T follicular helper cell (primary cell): ENCODE results near the gene VWA1.
"Not testable (repeated sequence)": the region's sequence is repeated elsewhere in the genome, so short reads cannot be mapped to it uniquely, and the experiment has no call there.

Experiments
- DNase-seq: peaks from one replicate; pipeline ENCODE4 v3.0.0-alpha.2; 2020; ENCODE audit warnings: low read depth

Gene VWA1

GRCh38 chr1:1435911-1436629 is 580 bp downstream of the VWA1 start:
- no peak for DNase-seq

- no peak for DNase-seq
Observed at GRCh38 chr1:1436630-1437032, 1.1 kb downstream of the VWA1 start.

- no peak for DNase-seq
Observed at GRCh38 chr1:1437033-1437903, 1.8 kb downstream of the VWA1 start.

GRCh38 chr1:1437904-1438376 is 2.5 kb downstream of the VWA1 start:
- no peak for DNase-seq

GRCh38 chr1:1438531-1439381 is 3.3 kb downstream of the VWA1 start:
- no peak for DNase-seq

- DNase-seq, result no peak
Observed at GRCh38 chr1:1439546-1440261, 4.2 kb downstream of the VWA1 start.

DNA sequence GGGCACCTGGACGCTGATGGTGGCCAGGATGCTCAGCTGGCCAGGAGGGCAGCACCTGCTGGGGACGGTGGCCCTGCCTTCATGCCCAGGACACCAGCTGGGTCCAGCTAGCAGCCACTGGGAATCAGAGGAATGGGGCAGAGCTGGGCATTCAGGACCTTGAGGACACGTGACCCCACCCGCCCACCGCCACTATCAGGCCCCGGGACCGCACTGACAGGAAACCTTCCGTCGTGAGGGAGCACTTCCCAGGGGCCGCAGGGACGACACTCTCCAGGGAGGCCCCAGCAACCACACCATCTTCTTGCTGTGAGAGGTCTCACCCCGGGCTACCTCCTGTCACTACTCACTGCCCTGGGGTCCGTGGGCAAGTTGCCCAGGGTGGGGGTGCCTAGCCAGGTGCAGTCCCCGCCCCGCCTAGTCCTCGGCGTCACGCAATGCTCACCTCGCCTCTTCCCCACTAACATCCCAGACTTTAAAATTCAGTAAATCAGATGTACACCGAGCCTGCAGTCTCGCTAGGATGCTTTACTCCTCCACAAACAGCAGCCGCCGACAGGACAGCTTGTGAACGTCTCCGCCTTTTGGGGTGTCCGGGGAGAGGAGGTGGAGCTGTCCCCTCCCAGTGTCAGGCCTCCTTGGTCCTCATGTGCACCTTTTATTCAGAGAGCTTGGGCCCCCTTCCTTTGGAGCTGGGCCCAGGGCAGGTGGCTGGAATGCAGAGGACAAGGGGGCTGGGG is 4.9 kb downstream of the VWA1 start:
- DNase-seq, result no peak

GRCh38 chr1:1441002-1441888 is 5.8 kb downstream of the VWA1 start:
- peak; percentile 40 for DNase-seq

DNA sequence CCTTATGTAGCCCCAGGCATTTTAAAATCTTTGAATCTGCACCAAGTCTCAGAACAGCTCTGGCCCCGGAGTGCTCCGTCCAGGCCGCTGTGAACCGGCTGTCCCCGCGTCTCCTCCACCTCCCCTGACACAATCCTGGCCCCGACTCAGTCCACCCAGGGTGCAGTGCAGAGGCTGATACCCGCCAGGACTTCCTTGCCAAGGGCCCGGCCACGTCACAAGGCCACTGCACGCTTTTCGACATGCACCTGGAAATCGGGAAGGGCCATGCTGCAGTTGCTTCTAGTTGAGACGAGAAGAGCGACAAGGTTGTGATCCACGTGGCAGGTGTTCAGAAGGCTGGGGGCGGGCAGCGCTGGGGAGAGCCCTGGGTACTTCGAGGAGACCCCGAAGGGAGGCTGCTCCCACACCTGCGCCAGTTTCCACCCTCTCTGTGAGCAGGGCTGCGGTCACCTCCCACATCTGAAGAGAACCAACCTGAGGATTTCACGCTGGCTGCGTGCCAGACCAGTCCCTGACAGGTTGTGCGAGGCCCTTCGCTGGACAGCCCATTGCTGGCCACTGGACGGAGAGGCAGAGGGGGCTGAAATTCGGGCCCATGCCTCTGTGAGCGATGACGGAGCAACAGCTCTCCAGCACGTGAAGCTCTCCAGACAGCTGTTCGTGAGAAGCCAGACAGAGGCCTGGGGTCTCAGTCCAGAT is 6.7 kb downstream of the VWA1 start:
- DNase-seq, result no peak

- not testable (repeated sequence) for DNase-seq
Observed at GRCh38 chr1:1446631-1447030, 11.1 kb downstream of the VWA1 start.

DNA sequence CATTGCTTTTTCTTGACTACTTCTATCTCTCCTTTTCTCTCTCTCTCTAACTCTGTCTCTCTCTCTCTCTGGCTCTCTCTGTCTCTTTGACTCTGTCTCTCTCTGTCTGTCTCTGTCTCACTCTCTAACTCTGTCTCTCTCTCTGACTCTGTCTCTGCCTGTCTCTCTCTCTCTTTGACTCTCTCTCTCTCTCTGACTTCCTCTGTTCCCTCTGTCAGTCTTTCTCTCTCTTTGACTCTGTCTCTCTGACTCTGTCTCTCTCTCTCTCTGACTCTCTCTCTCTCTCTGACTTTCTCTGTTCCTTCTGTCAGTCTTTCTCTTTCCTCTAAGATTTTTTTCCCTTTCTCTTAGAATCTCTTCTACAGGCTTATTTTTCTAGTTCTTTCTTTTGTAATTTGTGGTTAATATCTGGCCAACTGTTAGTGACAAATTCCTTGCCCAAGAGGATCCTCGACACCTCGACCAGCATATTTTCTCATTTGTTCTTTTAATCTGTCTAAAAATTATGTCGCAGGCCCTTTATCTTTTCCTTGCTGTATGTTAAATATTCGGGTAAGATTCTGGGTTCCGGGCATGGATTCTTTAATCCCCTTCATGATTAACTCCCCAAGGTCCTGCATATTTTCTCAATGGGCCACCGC is 13.7 kb downstream of the VWA1 start, which contains the start of gene ATAD3C:
Gene ATAD3C (plus strand): TSS at position 591 of the 641 bp plus-strand sequence. CDS start 995 bp downstream, outside the sequence.
- DNase-seq, result no peak

GRCh38 chr1:1450616-1451015 is 15.1 kb downstream of the VWA1 start:
- DNase-seq, result not testable (repeated sequence)

GRCh38 chr1:1451696-1452364 is 16.3 kb downstream of the VWA1 start:
- no peak for DNase-seq

GRCh38 chr1:1452365-1452739 is 16.9 kb downstream of the VWA1 start:
- DNase-seq, result not testable (repeated sequence)

DNA sequence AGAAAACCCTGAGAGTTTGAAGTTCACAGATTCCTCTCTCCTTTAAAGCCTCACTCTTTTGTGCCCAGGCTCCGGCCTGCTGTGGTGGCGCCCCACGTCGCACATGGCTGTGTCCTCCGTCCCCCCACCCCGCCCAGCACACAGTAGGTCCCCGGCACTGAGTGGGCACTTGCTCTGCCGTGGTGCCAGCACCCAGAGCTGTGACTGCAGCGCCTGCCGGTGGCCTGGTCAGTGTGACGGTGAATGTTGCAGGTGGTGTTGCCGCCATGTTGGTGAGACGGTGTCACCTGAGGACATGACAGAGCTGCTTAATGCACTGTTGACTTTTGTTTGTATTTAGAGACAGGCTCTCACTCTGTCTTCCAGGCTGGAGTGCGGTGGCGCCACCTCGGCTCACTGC is 17.4 kb downstream of the VWA1 start:
- DNase-seq, result no peak

GRCh38 chr1:1454286-1455056 is 19.0 kb downstream of the VWA1 start:
- not testable (repeated sequence) for DNase-seq

DNA sequence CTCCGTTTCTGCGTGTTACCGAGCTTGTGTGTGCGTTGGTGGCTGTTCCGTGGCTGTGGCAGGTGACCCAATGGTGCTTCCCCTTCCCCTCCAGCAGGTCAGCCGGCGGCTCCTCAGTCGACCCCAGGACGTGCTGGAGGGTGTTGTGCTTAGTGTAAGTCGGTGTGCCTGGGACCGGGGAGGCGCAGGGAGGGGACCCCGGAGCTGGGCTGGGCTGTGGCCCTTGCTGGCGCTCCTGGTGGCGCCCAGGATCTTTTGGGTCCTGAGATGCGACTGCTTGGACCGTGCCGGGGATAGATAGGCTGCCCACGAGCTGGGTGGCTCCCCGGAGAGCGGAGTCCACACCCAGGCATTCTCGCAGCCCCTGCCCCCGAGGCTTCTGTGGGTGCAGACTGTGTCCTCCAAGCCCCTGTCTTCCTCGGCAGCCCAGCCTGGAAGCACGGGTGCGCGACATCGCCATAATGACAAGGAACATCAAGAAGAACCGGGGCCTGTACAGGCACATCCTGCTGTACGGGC is 19.9 kb downstream of the VWA1 start:
- DNase-seq, result no peak
